ENCODE results near the gene ACTN4.
"Not testable (repeated sequence)": the region's sequence is repeated elsewhere in the genome, so short reads cannot be mapped to it uniquely, and the experiment has no call there.

ACTN4 gene

DNA sequence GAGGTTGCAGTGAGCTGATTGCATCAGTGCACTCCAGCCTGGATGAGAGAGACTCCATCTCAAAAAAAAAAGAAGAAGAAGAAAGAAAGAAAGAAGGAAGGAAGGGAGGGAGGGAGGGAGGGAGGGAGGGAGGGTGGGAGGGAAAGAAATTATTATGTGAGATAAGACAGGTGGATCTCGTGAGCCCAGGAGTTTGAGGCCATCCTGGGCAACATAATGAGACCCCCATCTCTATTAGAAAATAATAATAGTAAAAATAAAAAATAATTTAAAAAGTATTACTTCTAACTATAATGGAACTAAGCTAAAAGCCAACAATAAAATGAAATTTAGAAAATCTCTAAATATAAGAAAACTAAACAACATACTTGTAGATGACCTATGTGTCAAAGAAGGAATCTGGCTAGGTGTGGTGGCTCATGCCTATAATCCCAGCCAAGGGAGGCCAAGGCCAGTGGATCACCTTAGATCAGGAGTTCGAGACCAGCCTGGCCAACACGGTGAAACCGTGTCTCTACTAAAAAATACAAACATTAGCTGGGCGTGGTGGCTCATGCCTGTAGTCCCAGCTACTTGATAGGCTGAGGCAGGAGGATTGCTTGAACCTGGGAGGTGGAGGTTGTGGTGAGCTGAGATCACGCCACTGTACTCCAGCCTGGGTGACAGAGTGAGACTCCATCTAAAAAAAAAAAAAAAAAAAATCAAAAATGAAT, 113.5 kb downstream of the ACTN4 start:
- H3K4me2 ChIP-seq (ENCODE audit: low read length); H3K27me3 ChIP-seq (ENCODE audit: control insufficient read depth, insufficient read depth, low read length); H3K4me1 ChIP-seq (ENCODE audit: control insufficient read depth, insufficient read depth, low read length); H3K9me3 ChIP-seq (replicated peaks; ENCODE audit: low read length); H3K36me3 ChIP-seq (ENCODE audit: insufficient read depth, low read length); H3K4me3 ChIP-seq (ENCODE audit: low read length); H3K9ac ChIP-seq (ENCODE audit: low read depth, low read length): not testable (repeated sequence)

DNA sequence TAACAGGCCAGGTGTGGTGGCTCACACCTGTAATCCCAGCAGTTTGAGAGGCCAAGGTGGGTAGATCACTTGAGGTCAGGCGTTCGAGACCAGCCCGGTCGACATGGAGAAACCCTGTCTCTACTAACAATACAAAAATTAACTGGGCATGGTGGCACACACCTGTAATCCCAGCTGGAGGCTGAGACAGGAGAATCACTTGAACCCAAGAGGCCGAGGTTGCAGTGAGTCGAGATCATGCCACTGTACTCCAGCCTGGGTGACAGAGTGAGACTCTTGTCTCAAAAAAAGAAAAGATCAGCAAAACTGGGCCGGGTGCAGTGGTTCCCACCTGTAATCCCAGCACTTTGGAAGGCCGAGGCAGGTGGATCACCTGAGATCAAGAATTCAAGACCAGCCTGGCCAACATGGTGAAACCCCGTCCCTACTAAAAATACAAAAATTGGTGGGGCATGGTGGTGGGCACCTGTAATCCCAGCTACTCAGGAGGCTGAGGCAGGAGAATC, 114.5 kb downstream of the ACTN4 start:
- not testable (repeated sequence) for H3K9ac ChIP-seq (ENCODE audit: low read depth, low read length); H3K4me2 ChIP-seq (ENCODE audit: low read length); H3K27me3 ChIP-seq (ENCODE audit: control insufficient read depth, insufficient read depth, low read length); H3K4me3 ChIP-seq (ENCODE audit: low read length); H3K4me1 ChIP-seq (ENCODE audit: control insufficient read depth, insufficient read depth, low read length); H3K36me3 ChIP-seq (ENCODE audit: insufficient read depth, low read length); H3K9me3 ChIP-seq (replicated peaks; ENCODE audit: low read length)

DNA sequence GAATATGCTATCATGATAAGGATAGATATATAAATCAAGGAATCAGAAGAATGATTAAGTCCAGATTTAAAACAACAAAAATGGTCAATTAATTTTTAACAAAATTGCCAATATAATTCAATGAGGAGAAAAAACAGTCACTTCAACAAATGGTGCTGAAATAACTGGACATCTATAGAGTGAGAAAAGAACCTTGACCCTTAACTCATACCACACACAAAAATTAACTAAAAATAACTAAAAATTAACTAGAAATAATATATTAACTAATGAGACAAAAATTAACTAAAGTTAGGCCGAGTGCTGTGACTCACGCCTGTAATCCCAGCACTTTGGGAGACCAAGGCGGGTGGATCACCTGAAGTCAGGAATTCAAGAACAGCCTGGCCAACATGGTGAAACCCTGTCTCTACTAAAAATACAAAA, 116.4 kb downstream of the ACTN4 start:
- Histone ChIP-seq H3K36me3 (ENCODE audit: insufficient read depth, low read length) (no peaks in the 10 kb centered on the region), H3K9me3 (replicated peaks; ENCODE audit: low read length) (no peaks in the 10 kb centered on the region), H3K9ac (ENCODE audit: low read depth, low read length) (no peak overlapping the region), H3K4me3 (ENCODE audit: low read length) (no peak overlapping the region), H3K27me3 (ENCODE audit: control insufficient read depth, insufficient read depth, low read length) (no peaks in the 10 kb centered on the region), H3K4me1 (ENCODE audit: control insufficient read depth, insufficient read depth, low read length) (no peaks in the 10 kb centered on the region), H3K4me2 (ENCODE audit: low read length) (no peak overlapping the region)

DNA sequence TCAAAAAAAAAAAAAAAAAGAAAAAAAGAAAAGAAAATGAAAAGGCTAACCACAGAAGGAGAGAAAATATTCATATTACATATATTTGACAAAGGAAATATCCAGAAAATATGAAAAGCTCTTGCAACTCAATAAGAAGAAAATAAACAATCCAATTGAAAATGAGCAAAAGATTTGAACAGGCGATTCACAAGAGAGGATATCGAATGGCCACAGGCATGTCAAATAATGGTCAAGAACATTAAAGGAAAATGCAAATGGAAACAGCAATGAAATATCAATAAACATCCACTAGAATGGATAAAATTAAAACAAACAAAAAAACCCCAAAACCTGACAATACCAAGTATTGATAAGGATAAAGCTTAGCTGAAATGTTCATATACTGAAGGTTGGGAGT, 117.8 kb downstream of the ACTN4 start:
- Histone ChIP-seq H3K4me3 (ENCODE audit: low read length) (no peak overlapping the region), H3K4me2 (ENCODE audit: low read length) (no peak overlapping the region)

DNA sequence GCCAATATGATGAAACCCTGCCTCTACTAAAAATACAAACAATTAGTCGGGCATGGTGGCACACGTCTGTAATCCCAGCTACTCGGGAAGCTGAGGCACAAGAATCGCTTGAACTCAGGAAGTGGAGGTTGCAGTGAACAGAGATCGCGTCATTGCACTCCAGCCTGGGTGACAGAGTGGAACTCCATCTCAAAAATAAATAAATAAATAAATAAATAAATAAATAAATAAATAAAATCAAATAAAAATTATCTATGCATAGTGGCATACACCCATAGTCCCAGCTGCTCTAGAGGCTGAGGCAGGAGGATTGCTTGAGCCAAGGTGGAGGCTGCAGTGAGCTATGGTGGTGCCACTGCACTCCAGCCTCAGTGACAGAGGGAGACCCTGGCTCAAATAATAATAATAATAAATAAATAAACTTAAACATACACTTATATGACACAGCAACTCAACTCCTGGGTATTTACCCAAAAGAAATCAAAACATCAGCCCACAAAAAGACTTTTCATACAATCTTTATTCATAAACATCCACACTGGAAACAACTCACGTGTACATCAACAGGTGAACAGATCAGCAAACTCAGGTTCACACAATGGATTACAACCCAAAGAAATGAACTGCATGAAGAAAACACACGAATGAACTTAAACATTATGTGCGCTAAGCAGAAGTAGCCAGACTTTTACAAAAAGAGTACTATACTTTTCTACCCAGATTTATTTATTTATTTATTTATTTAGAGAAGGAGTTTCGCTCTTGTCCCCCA, 119.0 kb downstream of the ACTN4 start:
- no peak overlapping the region for H3K4me2 ChIP-seq (ENCODE audit: low read length)
- peaks cover 6% of the 10 kb centered on the region for H3K4me1 ChIP-seq (ENCODE audit: control insufficient read depth, insufficient read depth, low read length)
- H3K9me3 ChIP-seq (replicated peaks; ENCODE audit: low read length), result no peaks in the 10 kb centered on the region

More for the DNA sequence above, 117.8 kb downstream of the ACTN4 start:
- peaks cover 6% of the 10 kb centered on the region for H3K4me1 ChIP-seq (ENCODE audit: control insufficient read depth, insufficient read depth, low read length)
- no peaks in the 10 kb centered on the region for H3K36me3 ChIP-seq (ENCODE audit: insufficient read depth, low read length)
- H3K27me3 ChIP-seq (ENCODE audit: control insufficient read depth, insufficient read depth, low read length), result no peaks in the 10 kb centered on the region
- no peaks in the 10 kb centered on the region for H3K9me3 ChIP-seq (replicated peaks; ENCODE audit: low read length)
- no peak overlapping the region for H3K9ac ChIP-seq (ENCODE audit: low read depth, low read length)

DNA sequence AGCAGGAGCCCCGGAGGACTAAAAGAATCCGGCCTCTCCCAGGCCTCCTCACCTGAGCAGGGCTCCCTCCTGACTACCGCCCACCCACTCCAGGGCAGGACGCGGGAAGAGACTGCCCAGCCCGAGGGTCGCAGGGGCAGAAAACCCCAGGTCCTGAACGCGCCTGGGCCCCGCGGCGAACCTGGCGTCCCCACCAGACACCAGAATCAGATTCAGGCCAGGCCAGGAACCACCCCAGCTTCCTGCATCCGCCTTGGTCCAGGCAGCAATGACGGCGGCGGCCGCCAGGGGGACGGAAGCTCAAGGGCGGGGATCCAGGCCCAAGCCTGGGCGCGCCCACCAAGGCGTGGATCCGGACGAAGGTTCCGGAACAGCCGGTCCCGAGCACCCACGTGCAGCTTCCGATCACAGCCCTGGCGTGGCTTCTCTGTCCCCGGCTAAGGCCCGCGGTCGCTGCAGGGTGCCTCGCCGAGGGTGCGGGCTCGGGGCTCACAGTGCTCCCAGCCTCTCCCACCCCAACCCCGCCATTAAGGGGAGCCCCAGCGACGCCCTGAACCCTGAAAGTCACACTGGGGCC, 122.3 kb downstream of the ACTN4 start:
- Histone ChIP-seq H3K4me1 (ENCODE audit: control insufficient read depth, insufficient read depth, low read length) (peaks cover 6% of the 10 kb centered on the region), H3K9ac (ENCODE audit: low read depth, low read length) (peak overlapping the region; percentile 15), H3K9me3 (replicated peaks; ENCODE audit: low read length) (no peaks in the 10 kb centered on the region), H3K27me3 (ENCODE audit: control insufficient read depth, insufficient read depth, low read length) (no peaks in the 10 kb centered on the region), H3K36me3 (ENCODE audit: insufficient read depth, low read length) (no peaks in the 10 kb centered on the region), H3K4me2 (ENCODE audit: low read length) (peak overlapping the region; percentile 21), H3K4me3 (ENCODE audit: low read length) (peak overlapping the region; percentile 47)

More for the DNA sequence above, 119.0 kb downstream of the ACTN4 start:
- Histone ChIP-seq H3K27me3 (ENCODE audit: control insufficient read depth, insufficient read depth, low read length) (no peaks in the 10 kb centered on the region), H3K36me3 (ENCODE audit: insufficient read depth, low read length) (no peaks in the 10 kb centered on the region), H3K9ac (ENCODE audit: low read depth, low read length) (no peak overlapping the region), H3K4me3 (ENCODE audit: low read length) (no peak overlapping the region)

DNA sequence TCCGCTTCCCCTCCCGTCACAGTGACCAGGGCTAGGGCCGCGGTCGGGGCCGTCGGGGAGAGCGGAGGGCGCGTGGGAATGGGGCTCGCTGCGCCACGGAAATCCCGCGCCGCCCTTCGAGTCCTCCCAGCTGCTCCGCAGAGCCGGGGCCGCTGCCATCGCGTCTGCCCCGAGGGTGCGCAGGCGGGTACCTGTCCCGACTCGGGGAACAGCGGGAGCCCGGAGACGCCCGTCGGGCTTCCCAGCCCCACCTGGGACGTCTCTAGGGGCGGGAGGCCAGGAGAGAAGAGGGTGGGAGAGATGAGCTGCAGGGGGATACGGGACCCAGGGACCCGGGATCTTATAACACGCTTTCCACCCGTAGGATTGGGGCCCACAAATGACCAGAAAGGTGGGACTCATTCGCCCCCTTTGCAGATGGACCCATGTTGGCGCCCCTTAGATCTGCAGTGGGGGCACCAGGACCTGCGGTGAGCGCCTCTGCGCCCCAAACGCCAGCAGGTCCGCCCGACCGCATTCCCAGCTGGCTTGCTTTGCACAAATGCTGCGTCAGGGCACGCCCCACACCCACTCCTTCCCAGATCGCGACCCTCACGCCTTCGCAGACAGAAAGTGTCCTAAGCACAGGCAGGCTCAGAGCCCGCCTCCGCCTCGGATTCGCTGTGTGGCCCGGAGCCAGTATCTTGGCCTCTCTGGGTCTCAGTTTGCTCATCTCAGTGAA, 122.9 kb downstream of the ACTN4 start:
- H3K4me2 ChIP-seq (ENCODE audit: low read length), result peak overlapping the region; percentile 21
- not testable (repeated sequence) for H3K9me3 ChIP-seq (replicated peaks; ENCODE audit: low read length); H3K4me1 ChIP-seq (ENCODE audit: control insufficient read depth, insufficient read depth, low read length); H3K27me3 ChIP-seq (ENCODE audit: control insufficient read depth, insufficient read depth, low read length); H3K9ac ChIP-seq (ENCODE audit: low read depth, low read length); H3K36me3 ChIP-seq (ENCODE audit: insufficient read depth, low read length)
- H3K4me3 ChIP-seq (ENCODE audit: low read length), result peak overlapping the region; percentile 47

DNA sequence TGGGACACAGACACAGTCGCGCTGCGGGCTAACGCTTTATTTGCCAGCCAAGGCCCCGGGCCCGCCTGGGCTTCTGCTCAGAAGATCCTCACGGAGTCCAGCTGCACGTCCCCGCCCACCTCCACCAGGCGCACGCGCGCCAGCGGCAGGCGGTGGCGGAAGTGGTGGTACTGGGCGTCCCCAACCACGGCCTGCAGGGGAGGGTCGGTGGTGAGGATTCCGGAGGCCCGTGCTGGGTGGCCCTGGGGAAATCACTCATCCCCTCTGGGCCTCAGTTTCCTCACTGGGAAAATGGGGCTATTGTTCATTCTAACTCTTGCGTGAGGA, 123.5 kb downstream of the ACTN4 start:
- not testable (repeated sequence) for H3K4me3 ChIP-seq (ENCODE audit: low read length); H3K4me2 ChIP-seq (ENCODE audit: low read length); H3K9me3 ChIP-seq (replicated peaks; ENCODE audit: low read length); H3K4me1 ChIP-seq (ENCODE audit: control insufficient read depth, insufficient read depth, low read length); H3K9ac ChIP-seq (ENCODE audit: low read depth, low read length); H3K27me3 ChIP-seq (ENCODE audit: control insufficient read depth, insufficient read depth, low read length); H3K36me3 ChIP-seq (ENCODE audit: insufficient read depth, low read length)

DNA sequence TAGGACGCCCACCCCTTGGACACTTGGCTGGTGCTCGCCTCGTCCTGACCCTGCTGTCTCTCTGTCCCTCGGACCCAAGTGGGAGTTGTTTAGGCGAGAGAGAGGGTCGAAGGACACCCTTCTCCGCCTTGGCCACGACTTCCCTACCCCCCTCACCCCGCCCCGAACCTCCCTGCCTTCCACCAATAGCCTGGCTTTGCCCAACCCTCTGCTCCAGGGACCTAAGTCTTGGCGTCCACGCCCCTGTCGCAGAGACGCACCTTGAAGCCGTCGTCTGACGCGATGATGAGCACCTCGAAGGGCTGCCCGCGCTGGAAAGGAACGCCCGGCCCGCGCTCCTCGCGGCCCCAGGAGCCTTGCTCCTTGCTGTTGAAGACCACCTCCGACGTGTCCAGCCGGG, 124.1 kb downstream of the ACTN4 start:
- not testable (repeated sequence) for H3K4me3 ChIP-seq (ENCODE audit: low read length); H3K9me3 ChIP-seq (replicated peaks; ENCODE audit: low read length); H3K36me3 ChIP-seq (ENCODE audit: insufficient read depth, low read length); H3K27me3 ChIP-seq (ENCODE audit: control insufficient read depth, insufficient read depth, low read length); H3K4me2 ChIP-seq (ENCODE audit: low read length); H3K9ac ChIP-seq (ENCODE audit: low read depth, low read length); H3K4me1 ChIP-seq (ENCODE audit: control insufficient read depth, insufficient read depth, low read length)

DNA sequence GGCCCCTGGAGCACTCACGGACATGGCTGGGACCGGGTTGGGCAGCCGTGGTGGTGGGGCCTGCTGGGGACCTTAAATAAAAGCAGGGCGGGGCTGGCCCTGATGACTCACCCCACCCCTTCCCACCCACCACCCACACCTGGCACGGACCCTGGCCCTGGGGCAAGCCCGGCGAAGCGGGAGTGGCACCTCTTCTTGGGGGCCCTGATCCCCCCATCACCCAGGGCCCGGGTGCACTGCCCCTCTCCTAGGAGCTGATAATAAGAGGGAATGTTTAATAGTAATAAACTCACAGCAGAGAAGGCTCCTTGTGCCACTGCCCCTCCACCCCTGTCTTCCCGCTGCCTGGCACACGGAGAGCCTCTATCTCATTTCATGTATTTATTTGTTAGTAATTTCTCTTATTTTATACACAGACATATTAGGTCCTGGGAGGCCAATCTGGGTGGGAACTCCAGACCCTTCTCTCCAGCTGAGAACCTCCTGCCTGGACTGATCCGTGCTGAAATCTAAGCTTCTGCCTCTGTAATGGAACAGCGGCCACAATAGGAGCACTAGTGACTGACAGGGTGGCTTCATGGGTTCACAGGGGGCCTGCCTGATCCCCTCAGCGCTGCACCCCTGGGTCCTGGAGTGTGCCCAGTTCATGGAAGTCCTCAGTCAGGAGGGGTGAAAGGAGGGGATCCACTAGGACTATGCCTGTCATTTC, 126.2 kb downstream of the ACTN4 start, which contains the start of gene LGALS7:
TSS of gene LGALS7 (minus strand) at position 49 of the 709 bp plus-strand sequence. CDS start at position 24, 25 bp downstream.
- no peak within 1 kb of the TSS for H3K4me2 ChIP-seq (ENCODE audit: low read length)
- no peaks in the 10 kb centered on the region for H3K36me3 ChIP-seq (ENCODE audit: insufficient read depth, low read length)
- H3K4me1 ChIP-seq (ENCODE audit: control insufficient read depth, insufficient read depth, low read length), result peaks cover 6% of the 10 kb centered on the region
- H3K4me3 ChIP-seq (ENCODE audit: low read length), result no peak within 1 kb of the TSS
- no peak within 1 kb of the TSS for H3K9ac ChIP-seq (ENCODE audit: low read depth, low read length)
- no peaks in the 10 kb centered on the region for H3K9me3 ChIP-seq (replicated peaks; ENCODE audit: low read length)
- peaks cover 2% of the 10 kb centered on the region for H3K27me3 ChIP-seq (ENCODE audit: control insufficient read depth, insufficient read depth, low read length)
